HG03354 (cell line): ENCODE data around the gene NR2E1.

Source experiments
- ATAC-seq: cut with Tn5 transposase; IDR thresholded peaks from one replicate; pipeline ENCODE4 v1.9.1; 2021; ENCODE audit warnings: mild to moderate bottlenecking; ENCODE audit not compliant: unreplicated experiment, poor library complexity, severe bottlenecking

Gene NR2E1

DNA sequence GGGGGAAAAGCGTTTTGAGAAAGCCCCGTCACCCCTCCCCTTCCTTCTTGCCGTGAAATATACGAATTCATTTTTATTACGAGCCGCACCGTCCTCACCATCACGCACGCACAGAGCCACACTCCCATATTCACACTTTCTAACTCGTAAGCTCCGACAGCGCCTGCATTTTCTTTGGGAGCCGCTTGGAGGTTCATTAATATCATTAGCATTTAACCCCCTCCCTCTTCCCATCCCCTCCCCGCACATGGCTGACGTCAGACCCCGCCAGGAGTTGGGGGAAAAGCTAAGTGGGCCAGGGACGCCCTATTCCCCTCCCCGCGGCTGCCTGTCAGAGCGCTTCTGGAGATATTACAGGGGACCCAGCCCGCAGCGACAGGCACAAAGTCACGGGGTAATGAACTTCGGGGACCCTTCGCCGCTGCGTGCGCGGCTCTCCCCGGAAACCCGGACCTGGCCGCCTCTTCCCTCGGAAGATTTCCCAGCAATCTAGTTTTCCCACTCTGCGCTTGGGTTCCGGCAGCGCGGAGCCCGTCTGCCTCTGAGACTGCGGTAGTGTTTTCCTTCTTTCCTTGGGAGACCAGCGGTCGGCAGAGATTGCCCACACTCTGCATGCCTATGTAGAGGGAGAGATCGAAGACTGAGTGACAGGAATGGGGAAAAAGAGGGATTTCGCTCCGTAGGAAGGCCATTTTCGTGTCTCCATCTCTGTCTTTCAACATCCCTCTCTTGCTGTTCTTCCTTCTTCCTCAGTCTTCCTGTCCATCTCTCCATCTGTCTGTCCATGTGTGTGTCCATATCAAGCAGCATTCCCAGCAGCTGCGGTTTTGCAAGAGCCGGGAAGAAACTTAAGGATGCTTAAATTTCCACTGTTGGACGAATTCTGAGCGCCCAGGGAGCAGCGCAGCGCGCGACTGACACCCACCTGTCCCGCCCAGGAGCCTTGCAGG is at the start of gene NR2E1:
Gene NR2E1, plus strand, starts transcription at position 309 of the 950 bp plus-strand sequence. CDS start 744 bp downstream, outside the sequence.
- ATAC-seq = no peak

DNA sequence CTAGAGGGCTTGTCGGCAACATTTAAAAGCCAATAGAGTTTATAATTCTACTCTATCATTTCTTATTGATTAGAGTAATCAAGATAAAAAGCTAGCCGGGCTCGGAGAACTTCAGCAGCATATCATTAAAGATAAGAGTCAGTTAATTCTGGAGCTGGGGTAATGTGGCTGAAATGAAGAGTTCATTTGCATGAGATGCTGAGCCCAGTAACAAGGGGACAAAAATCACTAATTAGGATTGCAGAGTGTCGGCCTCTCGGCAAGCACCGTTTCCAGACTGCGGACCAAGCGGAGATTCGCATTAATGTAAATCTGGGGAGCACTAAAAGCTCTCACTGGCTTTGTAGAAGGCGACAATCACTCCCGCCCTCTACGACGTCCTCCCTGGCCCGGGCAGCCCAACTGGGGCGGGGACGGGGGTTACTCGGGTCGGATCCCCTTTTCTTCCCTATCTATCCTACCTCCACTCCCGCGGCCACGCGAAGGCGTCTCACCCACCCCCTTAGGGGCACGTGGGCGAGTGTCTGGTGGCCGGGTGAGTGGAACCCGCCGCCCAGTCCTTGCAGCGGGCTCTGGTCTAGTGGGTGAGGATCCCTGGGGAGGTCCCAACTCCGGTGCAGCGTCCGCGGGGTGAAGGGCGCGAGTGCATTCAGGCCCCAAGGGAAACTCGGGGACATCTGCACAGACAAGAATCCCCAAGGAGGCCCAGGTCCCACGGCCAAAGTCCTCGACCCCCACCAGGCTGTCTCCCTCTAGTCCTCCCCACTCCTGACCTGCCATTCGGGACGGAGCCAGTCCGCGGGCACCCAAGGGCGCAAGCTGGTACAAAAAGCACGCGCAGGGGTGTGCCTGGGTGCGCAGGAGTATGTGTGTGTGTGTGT is 49.0 kb upstream of the NR2E1 start:
- ATAC-seq = no peak

- ATAC-seq = no peak
Measured at GRCh38 chr6:108117427-108118358, 48.1 kb upstream of the NR2E1 start.

GRCh38 chr6:108118359-108118724 is 47.5 kb upstream of the NR2E1 start:
- no peak for ATAC-seq

DNA sequence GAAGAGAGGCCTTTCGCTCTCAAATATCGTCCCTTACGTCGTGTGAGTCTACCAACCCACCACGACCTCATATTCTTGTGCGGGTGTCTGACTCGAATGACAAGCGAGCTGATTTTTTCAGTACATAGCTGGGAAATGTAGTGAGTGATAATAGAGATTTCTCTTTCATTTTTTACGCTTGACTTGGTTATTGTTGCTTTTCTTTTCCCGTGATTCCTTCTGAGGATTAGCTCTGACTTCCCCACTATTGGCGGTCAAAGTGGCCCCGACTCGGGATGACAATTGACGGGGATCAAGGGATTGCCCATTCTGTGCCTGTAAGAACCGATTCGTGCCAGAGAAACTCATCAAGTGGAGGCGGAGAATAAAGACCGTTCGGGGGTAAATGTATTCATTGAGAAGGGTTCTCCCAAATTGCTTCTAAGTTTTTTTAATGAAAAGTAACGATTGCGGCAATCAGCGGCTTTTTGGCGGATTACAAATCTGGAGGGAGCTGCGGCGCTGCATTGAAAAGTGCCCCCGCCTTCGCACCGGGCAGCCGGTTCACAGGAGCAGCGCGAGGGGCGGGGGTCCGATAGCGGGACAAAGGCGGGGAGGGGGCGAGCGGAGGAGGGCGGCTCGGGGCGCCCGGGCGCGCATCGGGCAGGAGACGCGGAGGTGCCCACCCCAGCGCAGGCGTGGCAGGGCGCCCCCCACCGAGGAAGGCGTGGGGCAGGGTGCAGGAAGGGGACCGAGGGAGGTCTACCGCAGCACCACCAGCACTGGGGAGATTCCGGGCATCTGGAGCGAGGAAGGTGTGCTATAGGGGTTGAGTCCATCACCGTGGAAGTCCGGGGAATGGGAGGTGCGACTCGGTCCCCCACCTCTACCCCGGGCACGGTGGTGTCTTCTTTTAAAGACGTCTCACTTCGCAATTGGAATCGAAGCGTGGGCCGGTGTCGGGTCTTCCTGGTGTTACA is 46.7 kb upstream of the NR2E1 start:
- ATAC-seq = no peak

DNA sequence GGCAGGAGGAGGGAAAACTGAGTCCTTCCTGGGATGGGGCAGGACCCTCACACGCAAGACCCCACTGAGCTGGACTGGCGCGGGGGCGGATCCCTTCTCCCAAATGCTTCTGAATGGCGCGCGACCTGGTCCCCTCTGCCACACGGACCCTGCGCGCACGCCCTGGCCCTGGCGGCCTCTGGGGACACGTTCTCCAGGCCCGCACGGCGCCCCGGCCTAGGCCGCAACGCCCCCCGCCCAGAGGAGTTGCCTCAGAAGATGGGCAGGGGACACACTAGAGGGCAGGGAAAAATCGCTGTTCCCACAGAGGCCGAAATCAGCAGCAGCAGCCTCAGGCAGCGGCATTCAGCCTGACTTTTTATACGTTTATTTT is 46.1 kb upstream of the NR2E1 start:
- no peak for ATAC-seq

DNA sequence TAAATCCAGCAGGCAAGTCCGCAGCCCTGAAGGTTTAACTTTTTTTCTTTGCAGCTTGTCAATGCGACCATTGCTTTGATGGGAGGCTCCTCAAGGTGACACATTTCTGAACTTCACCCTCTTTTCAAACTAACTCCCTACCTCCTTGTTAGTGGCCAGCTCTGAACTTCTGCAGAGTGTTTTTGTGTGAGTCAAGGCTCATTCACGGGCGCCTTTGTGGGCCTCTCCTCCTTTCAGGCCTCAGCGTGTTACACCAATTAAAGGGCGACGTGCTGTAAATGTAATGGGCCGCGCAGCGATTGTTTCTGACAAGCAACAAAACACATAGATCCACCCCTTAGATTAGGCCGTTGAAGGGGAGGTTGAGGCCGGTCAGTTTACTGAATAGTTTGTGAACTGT is 45.5 kb upstream of the NR2E1 start:
- ATAC-seq = no peak

DNA sequence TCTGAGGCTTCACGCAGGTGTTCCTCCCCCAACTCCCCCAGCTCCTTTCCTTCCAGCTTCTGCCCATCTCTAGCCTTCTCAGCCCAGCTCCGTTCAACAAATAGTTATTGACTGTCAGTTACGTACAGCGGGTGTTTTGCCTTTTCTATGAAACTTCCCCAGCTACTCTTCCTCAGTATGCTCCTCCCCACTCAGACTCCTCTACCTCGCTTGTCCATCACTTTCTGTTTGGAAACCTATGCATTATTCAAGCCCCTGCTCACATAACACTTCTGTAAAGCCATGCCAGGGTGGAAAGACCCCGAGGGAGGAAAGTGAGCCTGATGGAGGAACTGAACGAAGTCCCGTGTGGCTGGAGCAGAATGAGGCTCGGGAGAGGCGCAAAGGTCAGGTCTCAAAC is 44.2 kb upstream of the NR2E1 start:
- no peak for ATAC-seq

- ATAC-seq = no peak
Measured at GRCh38 chr6:108123481-108123929, 42.3 kb upstream of the NR2E1 start.

- ATAC-seq = no peak
Measured at GRCh38 chr6:108123946-108124345, 41.9 kb upstream of the NR2E1 start.

DNA sequence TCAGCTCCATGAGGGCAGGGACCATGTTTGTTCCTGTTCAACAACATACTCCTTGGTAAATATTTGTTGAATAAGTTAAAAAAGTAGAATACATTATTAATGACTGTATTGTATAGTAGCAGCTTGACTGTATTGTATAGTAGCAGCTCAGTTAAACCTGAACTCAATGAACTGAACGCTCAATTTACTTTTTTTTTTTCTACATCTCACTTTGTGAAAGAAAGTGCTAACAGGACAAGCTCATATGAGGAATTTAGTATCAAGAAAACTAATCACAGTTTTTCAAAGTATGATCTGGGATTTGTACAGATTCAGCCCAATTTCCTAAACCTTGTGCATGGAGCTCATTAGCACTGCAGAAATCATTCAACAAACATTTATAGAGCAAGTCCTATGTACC is 38.8 kb upstream of the NR2E1 start:
- ATAC-seq = no peak

GRCh38 chr6:108127826-108128225 is 38.0 kb upstream of the NR2E1 start:
- no peak for ATAC-seq

DNA sequence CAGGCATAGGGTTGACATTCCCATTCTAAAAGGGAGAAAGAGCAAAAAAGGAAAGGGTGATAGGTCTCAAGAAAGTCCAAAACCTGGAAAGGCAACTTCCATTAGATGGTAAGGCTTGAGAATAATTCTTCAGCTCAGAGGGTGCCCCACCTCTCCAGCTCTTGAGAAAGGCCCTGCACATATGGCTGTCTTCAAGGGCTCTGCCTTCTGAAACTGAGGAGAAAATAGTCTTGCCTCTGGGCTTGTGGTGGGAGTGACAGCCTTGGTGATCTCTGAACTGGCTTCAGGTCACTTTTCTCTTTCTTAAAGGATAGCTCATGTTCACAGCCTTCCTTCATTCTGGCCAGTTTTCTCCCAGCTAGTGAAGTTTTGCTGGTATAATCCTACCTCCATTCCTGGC is 35.6 kb upstream of the NR2E1 start:
- no peak for ATAC-seq

GRCh38 chr6:108132863-108133262 is 33.0 kb upstream of the NR2E1 start:
- no peak for ATAC-seq

- ATAC-seq = no peak
Measured at GRCh38 chr6:108133594-108134179, 32.1 kb upstream of the NR2E1 start.

DNA sequence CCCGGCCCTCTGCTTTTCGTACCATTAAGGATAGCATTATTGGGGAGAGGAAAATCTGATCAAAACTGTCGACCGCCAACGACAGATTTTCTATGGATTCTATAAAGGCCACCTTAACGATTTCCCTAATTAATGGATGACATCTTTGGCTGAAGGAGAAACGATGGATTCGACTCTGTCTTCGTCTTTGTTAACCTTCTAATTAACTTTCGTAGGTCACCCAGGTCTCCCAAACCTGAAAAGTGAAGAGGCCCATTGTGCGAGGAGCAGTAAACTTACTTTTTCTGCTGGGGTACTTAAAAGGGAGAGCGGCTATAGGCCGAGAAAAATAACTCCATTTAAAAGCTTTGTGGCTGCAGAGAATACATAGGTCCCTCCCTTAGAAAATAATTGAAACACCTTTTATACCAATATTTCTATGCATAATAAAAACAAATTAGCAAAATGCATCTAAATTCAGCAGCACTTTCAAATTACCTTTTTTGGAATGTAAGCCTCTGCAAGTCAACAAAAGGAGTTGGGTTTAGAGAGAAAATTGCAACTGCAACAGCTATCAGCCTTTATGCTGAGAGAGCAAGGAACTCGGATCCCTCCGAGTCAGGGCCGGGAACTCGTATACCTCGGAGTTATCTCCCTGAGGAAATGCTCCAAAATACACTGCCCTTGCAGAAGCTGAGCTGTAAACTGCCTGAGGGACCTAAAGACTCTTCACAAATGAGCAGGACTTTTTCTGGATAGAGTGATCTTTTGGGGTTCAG is 31.4 kb upstream of the NR2E1 start:
- no peak for ATAC-seq

- ATAC-seq = no peak
Measured at GRCh38 chr6:108142240-108142639, 23.6 kb upstream of the NR2E1 start.

DNA sequence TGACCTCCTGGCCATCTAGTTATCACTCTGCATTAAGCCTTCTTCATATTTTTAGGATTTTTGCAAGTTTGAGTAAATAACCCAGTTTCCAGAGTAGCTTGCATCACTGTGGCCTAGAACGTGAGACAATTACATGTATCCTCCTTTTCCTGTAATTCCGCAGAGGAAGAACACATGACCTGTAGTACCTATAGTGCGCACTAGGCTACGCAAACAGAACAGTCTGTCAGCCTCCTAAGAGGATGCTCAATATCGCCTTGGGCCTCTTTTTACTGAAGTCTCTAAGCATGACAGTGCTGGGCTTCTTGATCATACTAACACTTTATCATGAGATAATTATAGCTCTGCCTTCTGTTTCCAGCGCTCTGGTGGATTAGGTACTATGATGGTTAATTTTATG is 20.2 kb upstream of the NR2E1 start:
- ATAC-seq = no peak
